GM12892 (cell line): ENCODE data around the gene SPDYC.

Source experiments
- POLR2AphosphoS5 ChIP-seq: IDR thresholded peaks from 2 replicates; pipeline ENCODE4 v1.6.1; 2011; ENCODE audit warnings: low read depth, low read length, control low read depth
- TAF1 ChIP-seq: IDR thresholded peaks from 2 replicates; pipeline ENCODE4 v1.6.1; 2011; ENCODE audit warnings: low read depth, mild to moderate bottlenecking, control low read depth, low read length, borderline replicate concordance

DNA sequence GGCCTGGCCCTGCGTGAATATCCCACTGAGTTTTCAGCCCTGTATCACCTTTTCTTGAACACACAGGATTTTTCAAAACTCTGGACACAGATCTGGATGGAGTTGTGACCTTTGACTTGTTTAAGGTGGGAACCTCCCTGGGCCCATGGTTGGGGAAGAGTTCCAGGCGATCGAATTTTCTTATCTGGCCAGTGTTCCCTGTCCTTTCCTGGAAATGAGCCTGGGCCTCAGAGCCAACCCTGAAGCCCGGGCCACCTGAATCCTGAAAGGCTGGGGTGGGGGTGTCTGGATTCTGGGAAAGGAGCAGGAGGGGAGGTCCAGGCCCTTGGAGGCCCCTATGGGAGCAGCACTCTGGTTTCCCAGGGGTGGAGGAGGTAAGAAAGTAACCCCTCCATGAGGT is 40.7 kb downstream of the SPDYC start:
- TF ChIP-seq POLR2AphosphoS5 (no peak), TAF1 (no peak)
